Subcutaneous adipose tissue (tissue), 4 donors: ENCODE results near the gene PHYKPL. TPM values are rescaled to one million over a fixed set of nuclear protein-coding genes. Genes with fewer than 3 reads are reported as not detected.

Experiments
- total RNA-seq, 4 donors: library from RNA; depleted of rRNA; stranded (reverse); fragments of >200 nt; gene quantifications; one replicate each; pipeline ENCODE4 v1.1.0, GENCODE V29; 2016
- TF ChIP-seq, protein P1 (sequence below): fragments of 450-650 bp; IDR thresholded peaks from one replicate; pipeline ENCODE4 v1.5.1; 2016; ENCODE audit warnings: low read depth, mild to moderate bottlenecking, control low read depth, antibody characterized with exemption, moderate library complexity

The PHYKPL gene
- total RNA-seq, 4 donors from 2014 or later = 47.8 to 102 (median 73.3) TPM

DNA sequence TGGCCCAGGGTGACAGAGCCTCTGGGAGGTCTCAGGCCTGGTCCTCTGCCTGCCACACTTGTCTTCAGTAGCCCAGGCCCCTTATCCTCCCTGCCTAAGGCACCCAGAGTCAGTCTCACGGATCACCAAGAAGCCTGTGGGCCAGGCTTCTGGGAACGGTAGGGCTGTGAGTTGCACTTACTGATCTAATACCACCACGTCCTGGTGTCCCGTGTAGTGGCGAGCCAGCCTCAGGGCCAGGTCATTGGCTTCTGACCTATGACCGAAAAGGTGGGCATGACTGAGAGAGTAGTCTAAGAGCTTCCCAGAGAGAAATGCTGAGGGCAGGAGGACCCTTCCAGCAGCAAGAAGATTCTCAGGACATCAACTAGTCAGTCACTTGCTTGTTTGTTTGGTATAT, 7.4 kb downstream of the PHYKPL start:
- TF ChIP-seq, protein P1, sequence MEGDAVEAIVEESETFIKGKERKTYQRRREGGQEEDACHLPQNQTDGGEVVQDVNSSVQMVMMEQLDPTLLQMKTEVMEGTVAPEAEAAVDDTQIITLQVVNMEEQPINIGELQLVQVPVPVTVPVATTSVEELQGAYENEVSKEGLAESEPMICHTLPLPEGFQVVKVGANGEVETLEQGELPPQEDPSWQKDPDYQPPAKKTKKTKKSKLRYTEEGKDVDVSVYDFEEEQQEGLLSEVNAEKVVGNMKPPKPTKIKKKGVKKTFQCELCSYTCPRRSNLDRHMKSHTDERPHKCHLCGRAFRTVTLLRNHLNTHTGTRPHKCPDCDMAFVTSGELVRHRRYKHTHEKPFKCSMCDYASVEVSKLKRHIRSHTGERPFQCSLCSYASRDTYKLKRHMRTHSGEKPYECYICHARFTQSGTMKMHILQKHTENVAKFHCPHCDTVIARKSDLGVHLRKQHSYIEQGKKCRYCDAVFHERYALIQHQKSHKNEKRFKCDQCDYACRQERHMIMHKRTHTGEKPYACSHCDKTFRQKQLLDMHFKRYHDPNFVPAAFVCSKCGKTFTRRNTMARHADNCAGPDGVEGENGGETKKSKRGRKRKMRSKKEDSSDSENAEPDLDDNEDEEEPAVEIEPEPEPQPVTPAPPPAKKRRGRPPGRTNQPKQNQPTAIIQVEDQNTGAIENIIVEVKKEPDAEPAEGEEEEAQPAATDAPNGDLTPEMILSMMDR = no peak

DNA sequence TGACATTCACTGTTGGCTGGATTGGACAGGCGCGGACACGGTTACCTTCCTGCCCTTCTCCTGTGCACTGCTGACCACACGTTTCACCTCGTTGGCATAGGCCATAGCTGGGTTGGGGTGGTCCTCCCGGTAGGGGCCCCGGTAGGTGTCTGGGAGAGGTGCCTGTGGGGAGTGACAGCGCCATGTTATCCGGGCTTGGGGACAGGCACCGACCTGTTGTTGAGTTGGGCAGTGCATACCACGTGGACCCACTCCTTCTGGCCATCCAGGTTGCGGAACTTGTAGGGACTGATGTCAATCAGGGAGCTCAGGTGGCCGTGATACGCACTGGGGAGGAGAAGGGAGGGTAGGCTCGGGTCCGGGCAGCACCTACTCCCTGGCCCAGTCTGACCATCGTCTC, 8.2 kb downstream of the PHYKPL start:
- TF ChIP-seq, protein P1 = no peak

DNA sequence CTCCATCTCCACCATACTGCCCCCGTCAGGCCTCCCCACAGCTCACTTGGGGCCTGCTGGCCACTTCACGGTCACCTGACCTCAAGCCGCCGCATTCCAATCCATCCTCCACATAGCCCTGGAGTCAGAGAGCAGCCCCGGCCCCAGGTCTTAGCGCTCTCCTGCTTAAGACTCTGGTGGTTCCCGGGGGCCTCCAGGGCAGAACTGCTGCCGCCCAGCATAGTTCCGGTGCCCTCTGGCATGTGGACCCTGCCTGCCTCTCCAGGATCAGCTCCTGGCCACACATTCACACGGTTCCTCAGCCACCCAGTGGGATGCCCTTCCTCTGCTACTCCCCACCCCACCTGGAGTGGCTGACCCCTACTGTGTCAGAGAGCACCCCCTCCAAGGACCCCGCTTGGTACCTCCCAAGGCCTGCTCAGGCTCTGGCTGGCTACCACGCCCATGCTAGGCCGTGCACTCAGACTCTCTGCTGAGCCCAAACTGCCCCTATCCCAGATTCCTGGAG, 8.7 kb downstream of the PHYKPL start:
- TF ChIP-seq, protein P1 = no peak

DNA sequence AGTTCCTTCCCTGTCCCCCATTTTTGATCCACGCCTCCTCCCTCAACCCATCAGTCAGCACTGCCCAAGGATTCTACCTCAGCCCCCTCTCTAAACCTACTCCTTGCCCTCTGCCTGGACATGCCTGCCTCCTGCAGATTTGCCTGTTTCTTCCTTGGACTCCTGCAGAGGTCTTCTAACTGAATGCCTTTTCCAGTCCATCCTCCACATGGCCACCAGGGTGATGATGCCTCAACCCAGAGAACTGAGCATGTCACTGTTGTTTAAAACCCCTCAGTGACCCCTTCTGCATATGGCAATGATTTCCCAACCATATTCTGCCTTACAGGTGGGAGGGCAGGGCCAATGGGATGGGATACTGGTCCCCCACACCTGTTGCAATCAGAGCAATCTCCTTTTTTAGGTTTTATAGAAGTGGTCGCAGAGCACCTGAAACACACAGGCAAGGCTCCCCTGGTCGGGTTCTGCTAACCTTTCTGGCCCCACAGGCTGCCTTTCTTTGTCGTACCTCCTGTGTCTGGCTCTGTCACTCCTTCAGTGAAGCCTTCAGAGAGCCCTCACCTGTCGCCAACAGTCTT, 9.3 kb downstream of the PHYKPL start:
- TF ChIP-seq, protein P1 = no peak

DNA sequence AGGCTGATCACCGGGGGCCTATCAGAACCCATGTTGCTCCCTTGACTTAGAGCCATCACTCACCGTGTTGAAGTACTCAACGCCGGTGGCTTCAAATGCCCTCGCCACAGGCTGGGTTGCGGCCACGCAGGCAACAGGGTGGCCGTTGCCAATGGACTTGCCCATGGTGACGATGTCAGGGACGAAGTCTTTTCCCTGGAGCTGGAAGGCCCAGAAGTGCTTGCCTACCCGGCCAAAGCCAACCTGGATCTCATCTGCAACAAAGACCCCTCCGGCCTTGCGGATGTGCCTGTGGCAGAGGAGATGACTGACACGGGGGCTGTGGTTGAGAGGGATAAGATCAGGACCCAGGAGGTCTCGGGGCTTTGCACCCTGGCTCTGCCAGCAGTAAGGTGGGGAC, 10.3 kb downstream of the PHYKPL start:
- TF ChIP-seq, protein P1 = no peak

DNA sequence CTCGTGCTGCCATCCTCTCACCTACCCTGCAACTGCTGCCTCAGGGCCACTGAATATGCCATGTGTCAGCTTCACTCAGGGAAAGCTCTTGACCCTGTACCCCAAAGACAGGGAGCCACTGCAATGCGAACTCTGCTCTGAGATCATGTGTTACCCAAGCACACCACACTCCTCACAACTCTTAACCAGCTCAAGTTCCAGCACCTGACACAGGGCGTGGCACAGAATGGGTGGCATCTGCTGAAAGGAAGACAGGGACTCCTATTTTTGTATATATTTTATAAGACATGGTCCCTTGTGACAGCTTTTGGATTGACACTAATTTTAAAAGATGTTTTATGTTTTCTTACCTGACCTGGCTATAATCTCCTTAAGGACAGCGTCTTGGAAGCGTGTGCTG, 10.7 kb downstream of the PHYKPL start:
- TF ChIP-seq, protein P1 = no peak

DNA sequence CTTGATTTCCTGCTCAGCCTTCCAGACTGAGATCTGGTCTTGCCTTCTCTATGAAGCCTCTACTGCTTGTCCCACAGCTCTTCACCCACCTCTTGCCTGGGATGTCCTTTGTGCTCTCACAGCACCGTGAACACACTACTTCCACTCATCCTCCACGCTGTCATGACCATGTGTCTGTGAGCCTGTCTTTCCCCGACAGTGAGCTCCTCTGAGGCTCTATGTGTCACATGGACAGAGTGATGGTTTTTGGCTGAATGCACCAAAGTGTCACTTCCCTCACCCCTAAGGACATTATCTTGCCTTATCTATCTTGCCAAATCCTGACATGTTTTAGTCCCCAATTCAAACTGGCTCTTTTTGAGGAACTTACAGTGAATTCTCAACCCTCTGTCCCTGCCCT, 11.3 kb downstream of the PHYKPL start:
- TF ChIP-seq, protein P1 = no peak
